GM12872 (cell line): ENCODE results near the gene CTIF.

Experiments
- TF ChIP-seq, protein P1 (sequence below): IDR thresholded peaks from 3 replicates; pipeline ENCODE4 v1.5.1; 2011; ENCODE audit warnings: low read depth, mild to moderate bottlenecking, low read length, moderate library complexity; ENCODE audit not compliant: insufficient read depth

CTIF gene

GRCh38 chr18:48868468-48869466, 329.9 kb downstream of the CTIF start:
- TF ChIP-seq, protein P1, sequence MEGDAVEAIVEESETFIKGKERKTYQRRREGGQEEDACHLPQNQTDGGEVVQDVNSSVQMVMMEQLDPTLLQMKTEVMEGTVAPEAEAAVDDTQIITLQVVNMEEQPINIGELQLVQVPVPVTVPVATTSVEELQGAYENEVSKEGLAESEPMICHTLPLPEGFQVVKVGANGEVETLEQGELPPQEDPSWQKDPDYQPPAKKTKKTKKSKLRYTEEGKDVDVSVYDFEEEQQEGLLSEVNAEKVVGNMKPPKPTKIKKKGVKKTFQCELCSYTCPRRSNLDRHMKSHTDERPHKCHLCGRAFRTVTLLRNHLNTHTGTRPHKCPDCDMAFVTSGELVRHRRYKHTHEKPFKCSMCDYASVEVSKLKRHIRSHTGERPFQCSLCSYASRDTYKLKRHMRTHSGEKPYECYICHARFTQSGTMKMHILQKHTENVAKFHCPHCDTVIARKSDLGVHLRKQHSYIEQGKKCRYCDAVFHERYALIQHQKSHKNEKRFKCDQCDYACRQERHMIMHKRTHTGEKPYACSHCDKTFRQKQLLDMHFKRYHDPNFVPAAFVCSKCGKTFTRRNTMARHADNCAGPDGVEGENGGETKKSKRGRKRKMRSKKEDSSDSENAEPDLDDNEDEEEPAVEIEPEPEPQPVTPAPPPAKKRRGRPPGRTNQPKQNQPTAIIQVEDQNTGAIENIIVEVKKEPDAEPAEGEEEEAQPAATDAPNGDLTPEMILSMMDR: no peak

DNA sequence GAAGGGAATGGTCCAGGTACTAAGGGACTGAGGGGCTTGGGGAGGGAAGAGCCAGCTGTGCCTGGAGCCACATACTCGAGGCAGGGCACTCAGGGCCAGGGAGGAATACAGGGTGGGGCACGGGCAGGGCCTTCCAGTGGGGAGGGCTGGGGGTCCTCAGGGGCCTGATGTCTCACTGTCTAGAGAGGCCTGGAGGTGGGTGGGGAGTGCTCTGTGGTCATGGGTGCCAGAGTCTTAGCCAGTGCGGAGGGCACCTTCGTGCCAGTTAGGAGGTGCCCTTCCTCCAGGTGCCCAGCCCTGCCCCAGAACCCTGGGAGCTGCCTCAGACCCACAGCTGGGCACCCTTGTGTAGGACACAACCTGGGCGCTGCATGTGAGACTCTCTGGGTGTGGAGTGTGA, 330.8 kb downstream of the CTIF start:
- TF ChIP-seq, protein P1: no peak

GRCh38 chr18:48871391-48872166, 332.7 kb downstream of the CTIF start:
- TF ChIP-seq, protein P1: no peak

DNA sequence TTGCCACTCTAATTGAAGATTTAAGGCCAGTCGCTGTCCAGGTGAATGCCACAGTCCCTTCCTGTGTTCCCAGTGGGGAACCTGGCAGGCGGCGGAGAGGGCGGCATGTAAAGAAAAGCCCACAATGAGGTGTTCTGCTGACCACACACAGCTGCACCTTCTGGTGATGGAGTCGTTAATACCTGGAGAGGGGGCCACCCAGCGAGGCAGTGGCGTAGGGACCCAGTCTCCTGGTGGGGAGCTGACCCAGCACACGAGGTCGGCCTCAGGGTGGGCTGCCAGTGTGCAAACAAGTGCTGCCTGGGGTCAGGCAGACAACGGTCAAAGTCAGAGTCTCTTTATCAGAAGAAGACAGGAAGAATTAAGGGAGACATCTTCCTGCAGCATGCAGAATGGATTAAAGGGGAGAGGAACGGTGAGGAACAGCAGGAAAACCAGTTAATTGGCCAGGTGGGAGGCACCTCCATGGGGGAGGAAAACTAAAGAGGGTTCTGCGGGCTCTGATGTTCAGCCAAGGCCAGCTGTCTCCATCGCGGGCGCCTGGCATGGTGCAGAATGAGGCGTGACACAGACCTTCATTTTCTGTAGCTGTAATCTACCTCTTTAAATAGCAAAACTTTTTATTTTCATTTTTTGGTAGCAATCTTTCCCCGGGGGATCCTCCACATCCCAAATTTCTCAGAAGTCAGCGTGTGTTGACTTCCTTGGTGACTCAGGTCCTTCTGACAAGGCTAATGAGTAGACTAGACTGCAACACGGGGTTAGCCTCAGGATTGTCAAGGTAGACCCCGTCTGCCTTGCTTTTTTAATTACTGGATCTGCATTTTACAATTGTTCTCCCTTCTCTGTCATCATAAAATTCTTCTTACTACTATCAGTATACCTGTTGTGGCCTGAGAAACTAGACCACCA, 333.7 kb downstream of the CTIF start:
- TF ChIP-seq, protein P1: no peak

- TF ChIP-seq, protein P1: no peak
These were observed 335.4 kb downstream of the CTIF start for GRCh38 chr18:48874233-48874632.

DNA sequence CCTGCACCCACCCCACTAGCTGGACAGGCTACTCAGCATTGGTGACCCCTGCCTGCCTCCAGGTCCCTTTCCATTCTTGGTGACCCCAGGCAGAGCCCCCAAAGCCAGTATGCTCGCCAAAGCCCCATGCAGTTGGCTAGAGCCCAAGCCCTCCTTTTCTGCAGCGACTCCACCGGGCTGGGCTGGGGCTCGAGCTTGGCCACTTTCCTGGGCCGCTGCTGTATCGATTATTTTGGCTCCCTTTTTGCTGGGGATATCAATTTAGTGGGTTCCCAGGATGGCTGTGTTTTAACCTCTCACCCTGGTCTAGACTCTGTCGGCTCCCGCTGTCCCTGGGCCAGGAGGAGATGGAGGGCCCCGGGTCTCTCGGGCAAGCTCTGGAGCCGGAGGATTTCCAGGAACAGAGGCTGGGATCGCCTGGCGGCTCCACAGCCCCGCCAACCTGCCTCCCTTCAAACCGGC, 335.9 kb downstream of the CTIF start:
- TF ChIP-seq, protein P1: no peak
